ENCODE results near the gene BMP7.

BMP7 gene

GRCh38 chr20:57272883-57273535, 6.6 kb upstream of the BMP7 start:
- Histone ChIP-seq H3K9me3 (ENCODE audit: insufficient read depth, low read length) (no peaks in the 10 kb centered on the region), H3K9ac (ENCODE audit: insufficient read length, low read depth) (no peak overlapping the region), H3K36me3 (ENCODE audit: insufficient read depth, insufficient read length, low read length) (no peaks in the 10 kb centered on the region), H3K27me3 (ENCODE audit: insufficient read depth, insufficient read length) (peaks cover 9% of the 10 kb centered on the region), H3K4me3 (ENCODE audit: insufficient read length, low read depth) (no peak overlapping the region), H3K4me1 (ENCODE audit: insufficient read depth, insufficient read length) (peaks cover 16% of the 10 kb centered on the region)
- DNase-seq (ENCODE audit: low read depth, low spot score) = no peak
- TF ChIP-seq SUZ12 (IDR thresholded peaks at IDR 0.05; ENCODE audit: extremely low read depth, insufficient read depth, insufficient read length) (no peak), ZNF274 (IDR thresholded peaks at IDR 0.05; ENCODE audit: low read depth, low read length) (no peak), YY1 (IDR thresholded peaks at IDR 0.05; ENCODE audit: insufficient read depth, insufficient read length) (no peak)

DNA sequence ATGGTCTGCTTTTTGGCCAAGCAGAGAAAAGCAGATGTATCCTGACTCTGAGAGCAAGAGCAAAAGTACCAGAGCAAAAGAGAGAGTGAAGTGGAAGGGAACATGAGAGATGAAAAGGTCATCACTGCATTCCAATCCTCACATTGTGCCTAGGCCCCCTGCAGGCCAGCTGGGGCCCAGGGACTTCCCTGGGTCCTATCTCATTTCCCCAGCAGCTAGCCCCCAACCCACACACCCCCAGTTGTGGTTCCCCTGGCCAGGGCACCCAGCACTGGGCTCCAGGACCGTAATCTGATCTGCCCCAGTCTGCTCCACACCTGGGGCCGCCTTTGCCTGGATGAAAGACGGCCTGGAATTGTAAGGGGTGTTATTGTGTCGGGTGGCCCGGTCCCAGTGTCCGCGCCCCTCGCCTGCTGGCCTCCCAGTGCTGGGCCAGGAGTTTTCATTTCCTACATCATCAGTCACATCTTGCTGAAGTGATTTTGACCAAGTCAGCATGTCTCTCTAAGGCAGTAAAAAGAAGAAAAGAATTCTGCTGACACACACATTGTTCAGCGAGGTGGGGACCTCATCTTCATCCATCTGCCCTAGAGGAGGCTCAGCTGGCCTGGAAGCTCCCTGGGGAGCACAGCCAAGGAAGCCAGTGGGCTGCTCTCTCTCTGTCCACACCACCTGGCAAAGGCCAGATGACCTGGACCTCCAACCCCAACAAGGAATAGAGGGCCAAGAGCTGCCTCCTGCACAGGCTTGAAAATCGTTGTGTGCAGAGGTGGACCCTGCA, 4.0 kb upstream of the BMP7 start:
- peaks cover 23% of the 10 kb centered on the region for H3K4me1 ChIP-seq (ENCODE audit: insufficient read depth, insufficient read length)
- H3K9me3 ChIP-seq (ENCODE audit: insufficient read depth, low read length) = no peaks in the 10 kb centered on the region
- H3K27me3 ChIP-seq (ENCODE audit: insufficient read depth, insufficient read length) = peaks cover 29% of the 10 kb centered on the region
- H3K9ac ChIP-seq (ENCODE audit: insufficient read length, low read depth) = no peak overlapping the region
- no peaks in the 10 kb centered on the region for H3K36me3 ChIP-seq (ENCODE audit: insufficient read depth, insufficient read length, low read length)
- no peak for TF ChIP-seq YY1 (IDR thresholded peaks at IDR 0.05; ENCODE audit: insufficient read depth, insufficient read length)
- TF ChIP-seq SUZ12 (IDR thresholded peaks at IDR 0.05; ENCODE audit: extremely low read depth, insufficient read depth, insufficient read length) = no peak
- no peak for TF ChIP-seq ZNF274 (IDR thresholded peaks at IDR 0.05; ENCODE audit: low read depth, low read length)
- H3K4me3 ChIP-seq (ENCODE audit: insufficient read length, low read depth) = no peak overlapping the region
- DNase-seq (ENCODE audit: low read depth, low spot score) = no peak

- Histone ChIP-seq H3K4me1 (ENCODE audit: insufficient read depth, insufficient read length) (peaks cover 24% of the 10 kb centered on the region), H3K4me3 (ENCODE audit: insufficient read length, low read depth) (no peak overlapping the region), H3K9me3 (ENCODE audit: insufficient read depth, low read length) (no peaks in the 10 kb centered on the region), H3K36me3 (ENCODE audit: insufficient read depth, insufficient read length, low read length) (no peaks in the 10 kb centered on the region), H3K9ac (ENCODE audit: insufficient read length, low read depth) (no peak overlapping the region), H3K27me3 (ENCODE audit: insufficient read depth, insufficient read length) (peaks cover 34% of the 10 kb centered on the region)
- no peak for DNase-seq (ENCODE audit: low read depth, low spot score)
- TF ChIP-seq SUZ12 (IDR thresholded peaks at IDR 0.05; ENCODE audit: extremely low read depth, insufficient read depth, insufficient read length) (no peak), ZNF274 (IDR thresholded peaks at IDR 0.05; ENCODE audit: low read depth, low read length) (no peak), YY1 (IDR thresholded peaks at IDR 0.05; ENCODE audit: insufficient read depth, insufficient read length) (no peak)
Measured at GRCh38 chr20:57269148-57269984, 2.9 kb upstream of the BMP7 start.

- no peak overlapping the region for H3K4me3 ChIP-seq (ENCODE audit: insufficient read length, low read depth)
- peaks cover 34% of the 10 kb centered on the region for H3K27me3 ChIP-seq (ENCODE audit: insufficient read depth, insufficient read length)
- H3K9ac ChIP-seq (ENCODE audit: insufficient read length, low read depth) = peak overlapping the region; percentile 38
- H3K4me1 ChIP-seq (ENCODE audit: insufficient read depth, insufficient read length) = peaks cover 25% of the 10 kb centered on the region
- no peak for DNase-seq (ENCODE audit: low read depth, low spot score)
- TF ChIP-seq YY1 (IDR thresholded peaks at IDR 0.05; ENCODE audit: insufficient read depth, insufficient read length) (no peak), ZNF274 (IDR thresholded peaks at IDR 0.05; ENCODE audit: low read depth, low read length) (no peak), SUZ12 (IDR thresholded peaks at IDR 0.05; ENCODE audit: extremely low read depth, insufficient read depth, insufficient read length) (no peak)
- no peaks in the 10 kb centered on the region for H3K9me3 ChIP-seq (ENCODE audit: insufficient read depth, low read length)
- no peaks in the 10 kb centered on the region for H3K36me3 ChIP-seq (ENCODE audit: insufficient read depth, insufficient read length, low read length)
Measured at GRCh38 chr20:57268399-57269076, 2.1 kb upstream of the BMP7 start.

DNA sequence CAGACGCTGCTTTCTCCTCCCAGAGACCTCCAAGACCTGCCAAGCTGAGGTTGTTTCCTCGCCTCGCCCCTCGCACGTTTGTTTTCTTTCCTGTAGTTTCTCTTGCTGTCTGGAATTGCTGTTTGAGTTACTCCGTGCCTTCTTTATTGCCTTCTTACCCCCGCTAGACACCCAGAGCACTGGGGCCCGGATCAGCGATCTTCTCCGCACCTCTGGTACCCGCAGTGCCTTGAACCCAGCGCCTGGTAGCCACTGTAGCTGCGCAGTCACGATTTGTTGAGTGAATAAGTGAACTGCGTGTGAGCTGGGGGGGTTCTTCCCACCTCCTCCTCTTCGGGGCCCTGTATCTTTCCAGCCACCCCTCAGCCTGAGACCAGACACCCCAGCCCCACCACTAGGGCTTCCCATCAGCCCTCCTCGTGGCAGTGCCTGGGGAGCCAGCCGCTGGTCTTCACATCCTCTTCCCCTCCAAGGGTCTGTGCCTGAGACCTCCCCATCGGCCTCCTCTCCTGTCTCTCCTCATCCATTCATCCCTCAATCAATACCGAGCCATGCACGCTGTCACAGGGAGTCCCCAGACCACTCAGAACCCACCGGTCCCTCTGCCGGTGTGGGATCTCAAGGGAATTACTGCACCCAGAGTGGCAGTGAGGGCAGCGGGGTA, 849 bp upstream of the BMP7 start:
- H3K9ac ChIP-seq (ENCODE audit: insufficient read length, low read depth) = peak overlapping the region; percentile 74
- peak overlapping the region; percentile 77 for H3K4me3 ChIP-seq (ENCODE audit: insufficient read length, low read depth)
- peaks cover 34% of the 10 kb centered on the region for H3K27me3 ChIP-seq (ENCODE audit: insufficient read depth, insufficient read length)
- H3K36me3 ChIP-seq (ENCODE audit: insufficient read depth, insufficient read length, low read length) = no peaks in the 10 kb centered on the region
- no peaks in the 10 kb centered on the region for H3K9me3 ChIP-seq (ENCODE audit: insufficient read depth, low read length)
- peaks cover 26% of the 10 kb centered on the region for H3K4me1 ChIP-seq (ENCODE audit: insufficient read depth, insufficient read length)
- no peak for DNase-seq (ENCODE audit: low read depth, low spot score)
- no peak for TF ChIP-seq YY1 (IDR thresholded peaks at IDR 0.05; ENCODE audit: insufficient read depth, insufficient read length)
- no peak for TF ChIP-seq SUZ12 (IDR thresholded peaks at IDR 0.05; ENCODE audit: extremely low read depth, insufficient read depth, insufficient read length)
- no peak for TF ChIP-seq ZNF274 (IDR thresholded peaks at IDR 0.05; ENCODE audit: low read depth, low read length)

DNA sequence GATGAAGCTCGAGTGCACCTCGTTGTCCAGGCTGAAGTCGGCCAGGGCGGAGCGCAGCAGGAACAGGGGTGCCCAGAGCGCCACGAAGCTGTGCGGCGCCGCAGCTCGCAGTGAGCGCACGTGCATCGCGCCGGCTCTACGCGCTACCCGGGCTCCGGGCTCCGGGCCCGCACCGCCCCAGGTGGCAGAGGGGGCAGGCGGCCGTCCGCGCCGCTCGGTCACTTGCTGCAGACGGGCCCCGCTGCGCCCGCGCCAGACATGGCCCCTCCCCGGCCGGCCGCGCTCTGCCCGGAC, 497 bp downstream of the BMP7 start:
- Histone ChIP-seq H3K4me3 (ENCODE audit: insufficient read length, low read depth) (peak overlapping the region; percentile 77), H3K36me3 (ENCODE audit: insufficient read depth, insufficient read length, low read length) (no peaks in the 10 kb centered on the region), H3K4me1 (ENCODE audit: insufficient read depth, insufficient read length) (peaks cover 36% of the 10 kb centered on the region), H3K9me3 (ENCODE audit: insufficient read depth, low read length) (no peaks in the 10 kb centered on the region), H3K9ac (ENCODE audit: insufficient read length, low read depth) (peak overlapping the region; percentile 86), H3K27me3 (ENCODE audit: insufficient read depth, insufficient read length) (peaks cover 34% of the 10 kb centered on the region)
- no peak for TF ChIP-seq SUZ12 (IDR thresholded peaks at IDR 0.05; ENCODE audit: extremely low read depth, insufficient read depth, insufficient read length)
- no peak for DNase-seq (ENCODE audit: low read depth, low spot score)
